Kidney glomerular epithelial cell (primary cell): ENCODE results near the gene RAD23B.
A peak's percentile ranks its signal among the peaks of the same experiment; 100 is the strongest.

ENCODE experiments used
- DNase-seq: peaks from one replicate; lab custom pipeline; 2025; lab: John Stamatoyannopoulos, UW

The RAD23B gene

GRCh38 chr9:107336718-107337360 is 53.8 kb downstream of the RAD23B start:
- DNase-seq = peak; percentile 60

GRCh38 chr9:107337676-107338590 is 54.9 kb downstream of the RAD23B start:
- DNase-seq = no peak

GRCh38 chr9:107338911-107339659 is 56.0 kb downstream of the RAD23B start:
- no peak for DNase-seq

GRCh38 chr9:107340920-107341632 is 58.0 kb downstream of the RAD23B start:
- DNase-seq = peak; percentile 65

GRCh38 chr9:107342476-107343161 is 59.5 kb downstream of the RAD23B start:
- DNase-seq = no peak

- DNase-seq = no peak
Measured at GRCh38 chr9:107345327-107345726, 62.2 kb downstream of the RAD23B start.

- no peak for DNase-seq
Measured at GRCh38 chr9:107348836-107349235, 65.8 kb downstream of the RAD23B start.

GRCh38 chr9:107350443-107350842 is 67.4 kb downstream of the RAD23B start:
- DNase-seq = no peak

- peak; percentile 18 for DNase-seq
Measured at GRCh38 chr9:107351382-107352045, 68.4 kb downstream of the RAD23B start.

- no peak for DNase-seq
Measured at GRCh38 chr9:107355394-107355793, 72.3 kb downstream of the RAD23B start.

- DNase-seq = no peak
Measured at GRCh38 chr9:107358986-107359385, 75.9 kb downstream of the RAD23B start.

GRCh38 chr9:107360098-107360497 is 77.0 kb downstream of the RAD23B start:
- no peak for DNase-seq

- no peak for DNase-seq
Measured at GRCh38 chr9:107361816-107362215, 78.7 kb downstream of the RAD23B start.

GRCh38 chr9:107363516-107364152 is 80.6 kb downstream of the RAD23B start:
- no peak for DNase-seq

GRCh38 chr9:107367727-107368502 is 84.8 kb downstream of the RAD23B start:
- DNase-seq = peak; percentile 89

GRCh38 chr9:107368696-107369095 is 85.6 kb downstream of the RAD23B start:
- DNase-seq = no peak

- DNase-seq = no peak
Measured at GRCh38 chr9:107373809-107374208, 90.7 kb downstream of the RAD23B start.

- no peak for DNase-seq
Measured at GRCh38 chr9:107375001-107375400, 91.9 kb downstream of the RAD23B start.

- DNase-seq = no peak
Measured at GRCh38 chr9:107375651-107376369, 92.7 kb downstream of the RAD23B start.
